Measurements from ENCODE around the gene USP22.

USP22 gene

DNA sequence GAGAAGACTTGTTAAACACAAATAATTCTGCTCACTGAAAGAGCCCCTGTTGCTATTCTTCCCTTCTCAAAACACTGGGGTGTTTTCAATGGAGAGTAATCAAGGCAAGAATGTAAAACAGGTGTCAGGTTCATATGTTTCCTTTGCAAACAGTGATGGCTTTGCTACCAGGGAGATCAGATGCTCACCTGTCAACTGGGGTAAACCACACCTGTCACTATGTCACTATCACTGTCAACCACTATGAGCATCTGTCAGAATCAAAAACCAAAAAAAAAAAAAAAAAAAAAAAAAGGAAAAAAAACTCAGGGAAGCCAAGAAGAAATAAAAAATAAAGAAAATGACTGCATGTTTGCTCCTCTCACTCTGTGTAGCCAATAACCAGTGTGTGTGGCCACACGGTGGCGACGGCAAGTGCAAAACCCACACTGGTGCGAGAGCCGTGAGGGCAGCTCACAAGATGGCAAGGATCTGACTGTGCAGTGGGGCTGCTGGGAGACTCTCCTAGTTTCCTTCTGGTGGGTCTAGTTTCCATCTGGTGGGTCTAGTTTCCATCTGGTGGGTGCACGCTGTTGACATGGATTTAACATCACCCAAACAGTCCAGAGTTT lies 22.7 kb downstream of the USP22 start:
- no peak for FAIRE-seq

DNA sequence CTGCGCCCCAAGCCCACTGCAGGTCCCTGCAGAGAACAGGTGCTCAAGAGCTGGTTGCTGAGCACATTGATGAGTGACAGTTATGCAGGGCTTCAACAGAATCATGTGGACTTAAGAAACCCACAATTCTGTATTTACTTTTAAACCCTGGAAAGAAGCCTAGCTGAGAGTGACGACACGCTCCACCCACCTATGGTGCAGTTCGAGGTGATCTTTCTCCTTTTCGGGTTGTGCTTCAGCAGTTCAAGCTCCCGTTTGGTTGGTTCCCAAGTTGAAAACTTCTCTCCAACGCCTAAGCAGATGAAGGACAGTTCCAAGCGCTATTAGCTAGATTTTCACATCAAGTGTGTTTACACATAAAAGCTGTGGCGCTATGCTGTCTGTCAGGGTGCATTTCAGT lies 23.9 kb downstream of the USP22 start:
- FAIRE-seq, result no peak

DNA sequence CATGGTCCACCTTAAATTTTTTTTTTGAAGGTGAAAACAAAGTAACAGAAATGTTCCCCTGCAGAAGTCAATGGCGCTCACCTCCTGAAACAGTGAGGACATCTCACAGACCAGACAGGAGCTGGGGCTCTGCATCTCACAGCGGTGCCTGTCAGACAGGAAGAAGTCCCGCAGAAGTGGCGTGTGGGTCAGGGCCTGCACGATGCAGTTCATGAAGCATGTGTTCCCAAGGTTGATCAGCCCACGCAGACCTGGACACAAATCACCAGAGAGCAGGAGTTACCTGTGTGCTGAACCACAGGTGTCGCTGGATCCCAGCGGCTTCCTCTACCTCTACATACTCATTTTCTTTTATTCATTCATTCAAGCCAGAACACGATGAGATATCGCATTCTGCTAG lies 24.9 kb downstream of the USP22 start:
- FAIRE-seq, result no peak

DNA sequence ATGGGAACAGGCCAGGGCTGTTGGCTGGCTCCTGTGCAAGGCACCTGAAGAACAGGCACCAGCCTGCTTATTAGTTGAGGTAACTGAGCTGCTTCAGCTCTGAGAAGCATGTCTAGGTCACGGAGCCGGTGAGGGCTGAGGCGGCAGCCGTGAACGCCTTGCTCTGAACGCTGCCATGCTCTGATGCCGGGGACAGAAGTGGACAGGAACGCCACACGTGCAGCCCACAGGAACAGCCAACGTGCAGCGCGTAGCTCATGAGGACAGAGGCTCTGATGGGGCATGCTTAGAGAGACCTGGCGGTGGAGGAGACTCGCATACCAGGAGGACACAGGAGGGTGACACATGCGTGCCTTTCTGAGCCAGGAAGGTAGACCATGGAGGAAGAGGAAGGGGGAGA lies 25.6 kb downstream of the USP22 start:
- FAIRE-seq, result no peak

DNA sequence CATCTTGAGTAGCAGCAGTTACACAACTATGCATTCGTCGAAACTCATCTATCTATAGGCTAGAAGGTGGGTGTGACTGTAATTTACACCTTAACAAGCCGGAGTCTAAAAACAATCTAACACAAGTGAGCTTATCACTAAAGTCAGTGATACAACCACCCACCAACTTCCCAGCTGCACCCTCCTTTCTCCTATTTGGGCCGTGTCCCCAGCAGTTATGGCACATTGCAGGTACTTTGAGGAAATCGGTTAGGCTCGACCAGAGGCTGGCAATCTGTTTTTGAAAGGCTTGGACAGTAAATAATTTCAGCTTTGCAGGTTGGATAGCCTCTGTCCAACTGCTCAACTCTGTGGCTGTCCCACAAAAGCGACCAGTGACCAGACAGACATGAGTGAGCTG lies 26.0 kb downstream of the USP22 start:
- no peak for FAIRE-seq

DNA sequence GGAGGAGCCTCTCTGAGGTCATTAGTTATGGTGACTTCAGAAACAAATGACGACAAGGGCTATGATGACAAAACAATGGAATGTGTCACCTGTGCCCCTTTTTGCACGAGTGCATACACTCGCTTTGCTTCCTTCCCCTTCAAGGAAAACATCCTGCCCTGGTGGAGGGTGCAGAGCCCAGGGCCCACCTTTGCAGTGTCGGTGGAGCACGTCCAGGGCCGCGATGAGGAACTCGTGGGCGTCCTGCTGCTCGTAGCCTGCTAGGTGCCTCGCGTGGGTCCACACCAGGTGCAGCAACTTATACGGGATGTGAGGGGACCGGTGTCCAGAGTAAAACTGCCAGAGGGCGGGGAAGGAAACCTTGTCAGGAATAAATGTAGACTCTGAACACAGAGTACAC lies 27.2 kb downstream of the USP22 start:
- FAIRE-seq, result no peak

DNA sequence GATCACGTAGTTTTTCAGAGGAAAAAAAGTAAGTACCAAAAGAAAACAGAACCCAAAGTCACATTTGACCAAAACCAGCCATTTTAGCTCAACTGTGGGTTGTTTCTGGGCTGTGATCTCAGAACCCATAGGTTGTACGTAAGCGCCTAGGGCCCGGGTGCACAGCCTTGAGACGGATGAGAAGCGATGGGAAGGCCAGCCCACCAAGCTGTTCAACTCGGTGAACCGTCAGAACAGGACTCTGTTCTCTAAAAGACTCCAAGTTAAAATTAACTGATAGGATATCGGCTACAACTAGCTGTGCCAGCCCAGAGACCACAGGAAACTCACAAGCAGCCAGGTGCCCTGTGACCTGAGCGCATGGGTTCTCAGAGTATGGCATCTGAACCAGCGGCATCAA lies 28.3 kb downstream of the USP22 start:
- FAIRE-seq, result no peak

DNA sequence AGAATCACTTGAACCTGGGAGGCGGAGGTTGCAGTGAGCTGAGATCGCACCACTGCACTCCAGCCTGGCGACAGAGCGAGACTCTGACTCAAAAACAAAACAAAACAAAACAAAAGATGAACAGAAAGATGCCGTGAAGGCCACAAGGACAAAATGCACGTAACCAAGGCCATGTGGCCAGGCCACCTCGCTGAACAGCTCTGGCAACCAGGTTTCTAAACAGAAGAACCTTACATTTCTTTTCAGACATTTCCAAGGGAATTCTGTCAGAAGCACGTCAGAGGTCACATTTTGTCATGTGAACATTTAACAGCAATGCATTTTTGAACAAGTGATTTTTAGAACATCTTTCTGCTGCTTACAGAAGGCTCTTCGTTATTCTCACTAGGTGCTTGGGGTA lies 28.8 kb downstream of the USP22 start:
- no peak for FAIRE-seq

DNA sequence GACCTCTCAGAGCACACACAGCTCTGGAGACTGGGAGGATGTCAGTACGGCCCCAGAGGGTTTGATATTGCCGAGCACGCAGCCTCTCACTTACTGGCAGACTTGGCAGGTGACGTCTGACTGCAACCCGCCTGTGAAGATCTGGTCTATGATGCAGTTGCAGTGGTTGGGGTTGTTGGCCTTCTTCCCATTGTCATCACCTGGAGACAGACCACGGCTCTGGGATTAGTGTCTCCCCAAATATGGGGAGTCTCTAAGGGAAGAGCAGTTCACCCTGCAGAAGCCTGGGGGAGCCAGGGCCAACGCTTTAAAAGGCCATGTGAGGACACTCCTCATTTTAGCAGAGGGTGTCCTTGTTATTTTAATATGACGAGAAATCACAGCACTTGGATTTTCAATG lies 30.1 kb downstream of the USP22 start:
- FAIRE-seq, result no peak

DNA sequence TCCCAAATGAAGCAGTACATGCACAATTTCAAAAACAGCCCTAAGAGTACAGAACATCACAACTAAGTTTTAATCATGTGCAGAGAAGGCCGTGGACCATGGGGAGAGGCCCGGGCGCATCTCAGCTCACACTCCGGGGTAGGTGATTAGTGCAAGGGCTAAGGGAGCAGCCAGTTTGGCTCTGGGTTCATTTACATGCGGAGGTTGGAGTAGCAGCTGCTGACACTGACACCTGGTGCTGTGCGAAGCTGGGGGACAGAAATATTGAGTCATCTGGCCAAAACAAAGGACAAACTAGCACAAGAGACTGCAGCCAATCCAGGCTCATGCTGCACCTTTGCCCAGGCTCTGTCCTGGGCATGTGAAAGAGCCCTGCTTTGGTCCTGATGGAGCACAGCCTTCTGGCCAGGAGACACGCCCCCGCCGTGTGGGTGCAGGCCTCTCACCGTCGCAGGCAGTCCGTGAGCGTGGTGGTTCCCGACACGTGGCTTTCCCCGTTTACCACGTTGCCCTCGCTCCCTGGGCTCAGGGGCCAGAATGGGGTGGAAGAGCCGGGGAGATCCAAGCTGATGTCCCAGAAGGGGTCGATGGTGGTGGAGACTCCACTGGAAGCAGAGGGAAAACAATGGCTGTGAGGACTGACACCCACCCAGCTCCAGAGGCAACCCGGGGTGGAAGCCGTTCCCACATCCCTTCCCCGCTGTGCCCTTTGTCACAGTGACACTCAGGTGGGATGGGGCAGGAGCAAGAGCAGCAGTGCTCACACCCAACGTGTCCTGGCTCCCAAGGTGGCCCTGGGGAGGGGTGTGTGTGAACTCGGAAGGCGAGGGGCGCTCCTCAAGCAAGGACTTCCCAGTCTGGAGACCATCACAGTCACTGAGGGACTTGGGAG lies 31.9 kb downstream of the USP22 start:
- FAIRE-seq, result no peak

DNA sequence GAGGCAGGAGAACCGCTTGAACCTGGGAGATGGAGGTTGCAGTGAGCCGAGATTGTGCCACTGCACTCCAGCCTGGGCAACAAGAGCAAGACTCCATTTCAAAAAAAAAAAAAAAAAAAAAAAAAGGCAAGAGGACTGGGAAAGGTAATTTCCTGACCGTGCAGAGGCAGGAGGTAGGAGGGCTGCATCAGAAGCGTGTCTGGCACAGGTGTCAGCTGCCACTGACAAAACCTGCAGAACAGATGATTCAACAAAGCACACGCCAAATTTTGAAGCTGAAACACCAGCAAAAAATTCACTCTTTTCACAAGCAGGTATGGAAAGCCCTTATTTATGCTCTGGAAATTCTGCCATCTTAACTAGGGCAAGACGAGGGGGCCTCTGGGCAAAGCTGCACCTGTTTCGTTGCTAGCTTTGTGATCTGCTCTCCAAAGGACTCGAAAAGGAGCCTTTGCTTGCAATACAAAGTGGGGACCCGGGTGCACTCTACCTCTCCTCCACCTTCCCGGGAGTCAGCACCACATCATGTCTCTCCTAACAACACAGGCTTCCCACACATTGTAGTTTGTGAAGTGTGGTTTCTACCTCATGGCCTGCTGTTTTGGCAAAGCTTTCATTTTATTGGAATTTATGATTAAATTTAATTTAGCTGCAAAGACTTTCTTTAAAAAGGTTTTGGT lies 33.7 kb downstream of the USP22 start:
- FAIRE-seq, result no peak

DNA sequence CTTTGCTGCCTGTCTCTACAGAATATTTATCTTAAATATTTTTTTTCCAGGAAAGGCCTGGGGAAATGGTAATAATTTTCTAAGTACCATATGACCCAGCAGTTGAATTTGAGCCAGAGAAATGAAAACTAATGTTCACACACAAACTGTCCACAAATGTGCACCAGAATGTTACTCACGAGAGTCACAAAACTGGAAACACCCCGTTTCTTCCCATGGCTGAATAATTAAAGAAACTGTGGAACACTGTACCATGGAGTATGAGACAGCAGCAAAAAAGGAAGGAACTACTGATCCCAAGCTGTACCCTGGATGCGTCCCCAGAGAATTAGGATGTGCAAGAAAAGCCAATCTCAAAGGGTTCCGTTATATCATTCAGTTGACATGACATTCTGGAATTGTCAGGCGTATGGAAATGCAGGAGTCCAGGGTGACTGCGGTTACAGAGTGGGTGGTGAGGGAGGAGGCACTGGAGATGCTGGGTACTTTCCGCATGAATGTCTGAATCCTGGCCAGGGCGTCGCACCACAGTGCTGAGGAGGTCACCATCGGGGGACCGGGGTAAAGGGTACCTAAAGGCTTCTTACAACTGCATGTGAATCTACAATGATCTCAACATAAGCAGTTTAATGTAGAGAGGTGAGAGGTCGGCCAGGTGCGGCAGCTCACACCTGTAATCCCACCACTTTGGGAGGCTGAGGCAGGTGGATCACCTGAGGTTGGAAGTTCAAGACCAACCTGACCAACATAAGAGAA lies 34.5 kb downstream of the USP22 start:
- no peak for FAIRE-seq

DNA sequence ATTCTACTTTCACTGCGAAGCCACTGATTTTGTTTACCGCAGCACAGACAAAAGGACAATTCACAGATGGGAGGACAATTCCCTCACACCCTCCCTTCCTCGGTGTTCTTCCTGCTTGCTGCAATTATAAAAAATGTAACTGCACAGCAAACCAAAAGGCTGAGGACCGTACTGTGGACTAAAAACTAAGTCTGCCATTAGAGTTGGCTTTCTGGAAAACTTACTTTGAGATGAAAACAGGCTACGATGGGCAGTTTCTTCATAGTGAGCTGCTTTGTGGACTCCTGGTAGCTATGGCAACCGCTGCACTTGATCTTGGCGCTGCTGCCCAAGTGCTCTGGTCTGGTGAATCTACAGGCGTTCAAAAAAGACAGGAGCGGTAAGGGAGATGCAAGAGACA lies 35.2 kb downstream of the USP22 start:
- no peak for FAIRE-seq

DNA sequence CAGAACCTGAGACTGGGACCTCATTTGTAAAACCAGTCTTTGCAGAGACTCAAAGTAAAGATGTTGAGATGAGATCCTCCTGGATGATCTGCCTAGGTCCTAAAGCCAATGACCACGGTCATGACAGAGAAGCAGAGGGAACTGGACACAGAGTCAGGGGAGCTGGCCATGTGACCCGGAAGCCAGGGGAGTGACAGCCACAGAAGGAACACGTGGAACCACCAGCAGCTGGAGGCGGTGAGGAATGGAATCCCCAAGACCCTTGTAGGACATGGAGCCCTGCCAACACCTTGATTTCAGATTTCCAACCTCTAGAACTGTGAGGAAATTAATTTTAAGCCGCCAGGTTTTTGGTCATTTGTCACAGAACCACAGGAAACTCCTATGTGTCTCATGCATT lies 37.0 kb downstream of the USP22 start:
- FAIRE-seq, result no peak

DNA sequence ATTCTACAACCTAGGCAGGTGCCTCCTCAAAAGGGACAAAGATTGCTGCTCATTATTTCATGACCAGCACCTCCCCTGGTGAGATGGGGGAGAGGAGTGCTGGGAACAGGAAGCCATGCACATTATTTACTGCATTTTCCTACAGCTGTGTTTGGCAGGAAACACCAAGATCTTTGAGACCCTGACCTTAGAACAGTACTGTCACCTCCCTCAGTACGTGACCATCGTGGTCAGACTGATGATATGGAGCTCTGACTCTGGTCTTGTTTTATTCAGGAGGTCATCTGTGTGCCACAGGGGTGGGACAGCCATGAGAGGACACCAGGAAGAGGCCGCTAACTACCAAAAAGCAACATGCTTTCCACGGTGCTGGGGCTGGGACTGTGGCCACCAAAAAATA lies 37.4 kb downstream of the USP22 start:
- FAIRE-seq, result no peak

DNA sequence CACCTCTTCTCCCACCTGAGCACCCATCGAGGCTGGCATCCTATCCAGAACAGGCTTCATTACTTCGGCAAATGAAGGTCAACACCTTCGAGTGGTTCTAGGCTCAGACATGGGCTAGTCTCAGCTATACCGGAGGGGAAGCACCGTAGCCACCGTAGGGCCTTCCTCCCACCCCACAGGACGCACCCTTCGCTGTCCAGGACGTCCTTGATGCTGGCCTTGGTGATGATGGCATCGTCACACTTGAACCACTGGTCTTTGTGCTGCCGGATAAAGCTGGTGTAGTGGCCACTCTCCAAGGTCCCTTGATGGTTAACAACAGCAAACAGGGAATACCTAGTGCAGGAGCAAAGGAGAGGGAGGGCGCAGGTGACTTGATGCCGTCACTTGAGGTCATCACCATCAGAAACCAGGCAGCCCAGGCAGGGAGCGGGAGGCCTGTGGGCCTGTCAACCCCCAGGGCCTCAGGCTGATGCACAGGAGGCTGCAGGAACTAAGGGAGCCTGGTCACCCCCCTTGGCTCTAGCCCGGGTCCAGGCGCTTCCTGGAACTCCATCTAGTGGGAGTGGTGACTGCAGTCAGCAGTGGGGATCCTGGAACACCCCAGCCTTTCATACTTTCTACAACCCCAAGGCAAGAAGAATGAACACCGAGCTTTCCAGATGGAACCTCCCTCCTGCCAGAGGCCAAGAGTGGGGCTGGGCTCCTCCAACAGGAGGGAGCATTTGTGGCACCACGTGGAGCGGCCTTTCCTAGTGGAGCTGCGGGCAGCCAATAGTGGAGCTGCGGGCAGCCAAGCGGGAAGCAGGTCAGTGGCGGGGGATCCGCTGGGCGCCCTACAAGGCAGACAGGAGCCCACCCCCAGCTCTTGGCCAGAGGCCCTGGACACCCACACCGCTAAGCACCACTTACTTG lies 38.5 kb downstream of the USP22 start:
- no peak for FAIRE-seq

DNA sequence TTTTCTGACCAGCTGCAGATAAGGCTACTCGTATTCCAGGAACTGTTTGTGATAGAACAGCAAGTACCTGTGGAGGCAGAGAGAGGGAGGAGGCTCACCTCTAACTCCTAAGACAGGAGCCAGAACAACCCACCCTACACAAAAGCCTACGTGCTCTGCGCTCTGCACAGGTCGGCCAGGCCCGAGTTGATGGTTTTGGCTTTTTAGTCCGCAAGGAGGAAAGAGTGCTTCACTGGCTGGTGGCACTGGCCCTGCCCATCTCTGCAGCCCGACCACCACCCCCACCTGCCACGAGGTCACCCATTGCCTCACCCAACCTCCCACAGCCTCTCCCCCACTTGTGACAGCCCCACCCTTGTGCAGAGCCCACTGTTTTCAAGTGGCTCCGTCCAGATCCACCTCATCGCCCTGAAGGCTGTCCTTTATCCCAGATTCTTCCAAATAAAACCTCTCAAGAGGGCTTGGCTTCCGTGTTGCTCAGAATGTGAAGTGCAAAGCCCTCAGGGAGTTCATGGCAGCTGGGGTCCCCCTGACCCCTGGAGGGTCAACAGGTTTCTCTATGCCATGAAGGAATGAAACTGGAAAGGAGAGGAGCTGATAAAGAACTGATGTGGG lies 39.7 kb downstream of the USP22 start:
- no peak for FAIRE-seq

DNA sequence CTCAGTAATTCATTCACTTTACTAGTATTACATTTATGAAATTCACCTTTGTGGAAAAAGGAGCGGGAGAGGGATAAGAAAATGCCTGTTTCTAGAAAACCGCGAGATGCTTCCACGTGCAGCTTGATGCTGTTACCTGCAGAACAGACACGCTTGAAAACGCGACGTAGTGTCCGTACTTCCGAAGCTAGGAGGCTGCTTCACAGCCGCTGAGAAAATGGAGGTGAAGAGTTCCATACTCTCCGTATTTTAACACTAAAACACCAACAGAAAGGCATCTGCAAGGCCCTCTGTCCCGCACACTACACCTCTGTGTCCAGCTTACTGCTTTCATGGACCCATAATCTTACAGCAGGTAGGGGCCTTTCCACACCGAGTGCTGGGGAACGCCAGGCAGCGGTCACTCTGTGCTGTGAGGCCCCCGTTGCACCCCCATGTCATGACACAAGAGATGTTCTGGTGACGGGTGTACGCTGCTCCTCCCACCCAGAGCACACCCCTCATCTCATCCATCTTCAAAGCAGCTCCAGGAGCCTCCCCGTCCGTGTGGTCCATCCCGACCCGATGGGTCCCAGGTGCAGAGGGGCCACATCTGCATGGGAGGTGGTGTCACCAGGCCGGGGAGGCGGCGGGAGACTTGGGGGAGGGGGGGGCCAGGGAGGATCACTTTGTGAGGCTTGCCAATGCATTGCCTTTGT lies 40.4 kb downstream of the USP22 start:
- no peak for FAIRE-seq

DNA sequence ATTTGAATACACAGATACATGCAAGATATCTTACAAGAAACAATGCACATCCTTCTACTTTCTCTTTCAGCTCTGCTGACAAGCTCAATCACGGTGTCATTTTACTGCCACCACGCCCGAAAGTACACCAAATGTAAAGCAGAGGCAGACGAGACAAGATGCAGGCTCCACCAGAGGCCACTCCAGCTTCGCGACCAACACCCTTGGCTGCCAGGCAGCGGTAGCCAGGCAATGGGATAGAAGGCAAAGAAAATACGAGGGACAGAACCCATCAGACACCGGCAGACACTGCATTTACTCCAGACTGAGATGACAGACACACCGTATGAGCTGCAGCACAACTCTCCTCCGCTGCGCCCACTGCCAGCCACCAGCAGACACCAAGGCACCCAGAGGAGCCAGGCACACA lies 41.0 kb downstream of the USP22 start:
- no peak for FAIRE-seq

DNA sequence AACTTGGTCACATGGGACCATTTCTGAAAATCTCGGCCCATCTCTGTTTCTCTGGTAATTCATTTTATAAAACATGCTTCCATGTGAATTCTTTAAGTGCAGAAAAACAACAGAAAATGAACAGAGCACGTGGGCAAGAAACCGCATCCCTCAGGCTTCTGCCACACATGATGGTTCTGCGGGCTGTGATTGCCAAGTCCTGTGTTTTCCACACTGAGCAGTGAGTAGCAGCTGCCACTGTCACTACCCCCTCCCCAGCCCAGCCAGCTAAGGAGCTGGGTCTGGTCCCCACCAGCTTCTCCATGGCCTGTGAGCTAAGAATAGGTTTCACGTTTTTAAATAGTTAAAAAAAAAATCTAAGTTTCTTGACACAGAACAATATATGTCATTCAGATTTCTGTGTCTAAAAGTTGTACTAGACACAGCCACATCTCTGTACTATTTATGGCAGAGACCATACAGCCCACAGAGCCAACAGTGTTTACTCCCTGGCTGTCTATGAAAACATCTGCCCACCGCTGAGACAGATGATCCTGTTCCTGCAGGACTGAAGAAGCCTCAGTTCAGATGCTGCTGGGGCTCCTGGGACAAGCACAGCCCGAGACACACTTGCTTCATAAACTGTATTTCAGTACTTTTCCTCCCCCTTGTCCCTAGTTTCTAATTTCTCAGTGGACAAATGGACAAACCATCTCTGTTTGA lies 41.5 kb downstream of the USP22 start:
- no peak for FAIRE-seq

Measured in colon (tissue), 2 donors.